ENCODE measurements around the gene C1orf141. TPM values are rescaled to one million over a fixed set of nuclear protein-coding genes. Genes with fewer than 3 reads are reported as not detected.

Gene C1orf141
- polyA plus RNA-seq: not detected

GRCh38 chr1:67134695-67135094 lies at the start of gene C1orf141:
Gene C1orf141 (minus strand): TSS chr1:67134970. CDS start chr1:67127240, 7,730 bp downstream.
- Mint-ChIP-seq H3K36me3 (no peaks in the 10 kb centered on the region), H3K4me1 (peaks cover 8 to 9% of the 10 kb centered on the region in 2 donors), H3K4me3 (peak within 1 kb of the TSS; percentile 60 to 87 (median 62)), H3K9me3 (no peaks in the 10 kb centered on the region), H3K27ac (peak within 1 kb of the TSS in 1 of 6 donors; percentile 52), H3K27me3 (ENCODE audit: low read depth in 3 of 3) (peaks cover 2 to 9% (median 4%) of the 10 kb centered on the region in 3 donors)
- DNase-seq: peak in 1 of 3 donors; percentile 9

- H3K4me3 Mint-ChIP-seq: no peak overlapping the region
Measured at GRCh38 chr1:67175530-67176087, 40.8 kb upstream of the C1orf141 start.

GRCh38 chr1:67174716-67175284 lies 40.0 kb upstream of the C1orf141 start:
- H3K27ac Mint-ChIP-seq: no peak overlapping the region
- no peaks in the 10 kb centered on the region for H3K9me3 Mint-ChIP-seq
- H3K4me3 Mint-ChIP-seq: no peak overlapping the region
- peaks cover 1 to 10% (median 2%) of the 10 kb centered on the region in 3 donors for H3K27me3 Mint-ChIP-seq (ENCODE audit: low read depth in 3 of 3)
- H3K36me3 Mint-ChIP-seq: peaks cover 0 to 3% (median 0%) of the 10 kb centered on the region in 3 donors
- peaks cover 29 to 52% of the 10 kb centered on the region in 2 donors for H3K4me1 Mint-ChIP-seq
- DNase-seq: no peak

More at GRCh38 chr1:67175530-67176087, 40.8 kb upstream of the C1orf141 start:
- no peaks in the 10 kb centered on the region for H3K9me3 Mint-ChIP-seq
- H3K36me3 Mint-ChIP-seq: peaks cover 0 to 3% (median 0%) of the 10 kb centered on the region in 3 donors
- no peak for DNase-seq
- H3K4me1 Mint-ChIP-seq: peaks cover 26 to 49% of the 10 kb centered on the region in 2 donors
- H3K27me3 Mint-ChIP-seq (ENCODE audit: low read depth in 3 of 3): peaks cover 1 to 10% (median 2%) of the 10 kb centered on the region in 3 donors
- no peak overlapping the region for H3K27ac Mint-ChIP-seq

DNA sequence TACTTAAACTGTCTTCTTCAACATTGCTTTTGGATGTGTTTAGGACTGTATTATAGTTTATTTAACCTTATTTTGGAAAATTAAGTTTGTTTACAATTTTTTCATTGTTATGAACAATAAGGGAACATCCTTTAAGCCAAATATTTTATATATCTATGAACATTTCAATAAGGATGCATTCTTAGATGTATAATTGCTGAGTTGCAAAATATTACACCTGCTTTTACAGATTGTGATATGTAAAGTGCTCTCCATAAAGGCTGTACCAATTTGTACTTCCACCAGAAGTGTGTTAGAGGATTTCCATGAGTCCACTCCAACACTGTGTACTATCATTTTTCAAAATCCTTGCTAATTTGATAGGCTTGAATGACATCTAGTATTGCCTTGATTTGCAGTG lies 39.2 kb upstream of the C1orf141 start:
- H3K27ac Mint-ChIP-seq: no peak overlapping the region
- H3K9me3 Mint-ChIP-seq: no peaks in the 10 kb centered on the region
- peaks cover 1 to 10% (median 1%) of the 10 kb centered on the region in 3 donors for H3K27me3 Mint-ChIP-seq (ENCODE audit: low read depth in 3 of 3)
- DNase-seq: no peak
- H3K4me3 Mint-ChIP-seq: no peak overlapping the region
- H3K36me3 Mint-ChIP-seq: no peaks in the 10 kb centered on the region
- H3K4me1 Mint-ChIP-seq: peaks cover 28 to 50% of the 10 kb centered on the region in 2 donors

- H3K27ac Mint-ChIP-seq: peak overlapping the region; percentile 34 to 85 (median 79)
- peak; percentile 44 to 54 (median 49) for DNase-seq
- peaks cover 0 to 3% (median 1%) of the 10 kb centered on the region in 3 donors for H3K27me3 Mint-ChIP-seq (ENCODE audit: low read depth in 3 of 3)
- H3K4me3 Mint-ChIP-seq: peak overlapping the region; percentile 63 to 85 (median 79)
- no peaks in the 10 kb centered on the region for H3K9me3 Mint-ChIP-seq
- H3K36me3 Mint-ChIP-seq: no peaks in the 10 kb centered on the region
- peaks cover 28 to 50% of the 10 kb centered on the region in 2 donors for H3K4me1 Mint-ChIP-seq
Measured at GRCh38 chr1:67171978-67172377, 37.2 kb upstream of the C1orf141 start.

DNA sequence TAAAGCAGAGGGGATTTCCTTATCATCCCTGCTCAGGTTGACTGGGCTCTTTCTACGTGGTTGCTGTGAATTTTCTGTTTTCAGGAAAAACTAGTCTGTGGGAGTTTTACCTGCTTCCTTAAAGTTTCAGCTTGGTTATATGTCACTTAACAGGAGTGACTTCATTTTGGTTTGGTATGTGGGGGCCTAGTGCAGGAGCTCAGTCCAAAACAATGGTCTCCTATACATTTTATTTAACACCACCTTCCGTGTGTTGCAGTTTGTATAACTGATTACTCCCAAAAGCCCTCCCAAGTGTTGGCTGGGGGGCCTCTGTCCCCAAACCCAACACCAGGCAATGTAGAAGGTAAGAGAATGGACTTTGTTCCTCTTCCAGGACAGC lies 36.8 kb upstream of the C1orf141 start:
- DNase-seq: no peak
- H3K4me3 Mint-ChIP-seq: peak overlapping the region; percentile 63 to 85 (median 79)
- H3K9me3 Mint-ChIP-seq: no peaks in the 10 kb centered on the region
- no peaks in the 10 kb centered on the region for H3K36me3 Mint-ChIP-seq
- H3K27ac Mint-ChIP-seq: peak overlapping the region; percentile 34 to 85 (median 79)
- peaks cover 0 to 3% (median 1%) of the 10 kb centered on the region in 3 donors for H3K27me3 Mint-ChIP-seq (ENCODE audit: low read depth in 3 of 3)
- peaks cover 28 to 50% of the 10 kb centered on the region in 2 donors for H3K4me1 Mint-ChIP-seq

- DNase-seq: peak; percentile 40 to 60 (median 59)
- Mint-ChIP-seq H3K9me3 (no peaks in the 10 kb centered on the region), H3K4me3 (peak overlapping the region; percentile 63 to 85 (median 79)), H3K36me3 (no peaks in the 10 kb centered on the region), H3K27me3 (ENCODE audit: low read depth in 3 of 3) (peaks cover 0 to 3% (median 1%) of the 10 kb centered on the region in 3 donors), H3K4me1 (peaks cover 32 to 54% of the 10 kb centered on the region in 2 donors), H3K27ac (peak overlapping the region; percentile 34 to 85 (median 79))
Measured at GRCh38 chr1:67170751-67171573, 36.2 kb upstream of the C1orf141 start.

DNA sequence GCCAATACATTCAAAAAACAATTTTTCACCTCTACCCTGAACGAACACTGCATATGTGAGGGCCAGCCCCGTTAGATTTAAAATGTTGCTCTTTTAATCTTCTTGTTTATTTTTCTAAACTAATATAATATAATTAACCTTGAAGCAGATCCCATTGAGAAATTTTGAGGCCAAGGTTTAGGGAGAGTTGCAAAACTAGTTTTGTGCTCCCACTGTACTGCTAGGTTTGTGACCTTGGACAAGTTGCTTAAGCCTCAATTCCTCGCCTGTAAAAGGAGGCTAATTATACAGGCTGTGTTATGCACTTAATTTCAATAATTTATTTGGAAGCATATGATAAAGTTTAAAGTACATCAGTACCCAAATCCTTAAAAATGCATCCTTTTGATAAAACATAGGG lies 35.2 kb upstream of the C1orf141 start:
- no peaks in the 10 kb centered on the region for H3K36me3 Mint-ChIP-seq
- H3K4me1 Mint-ChIP-seq: peaks cover 35 to 54% of the 10 kb centered on the region in 2 donors
- H3K9me3 Mint-ChIP-seq: no peaks in the 10 kb centered on the region
- DNase-seq: no peak
- H3K4me3 Mint-ChIP-seq: no peak overlapping the region
- H3K27me3 Mint-ChIP-seq (ENCODE audit: low read depth in 3 of 3): peaks cover 0 to 7% (median 5%) of the 10 kb centered on the region in 3 donors
- no peak overlapping the region for H3K27ac Mint-ChIP-seq

DNA sequence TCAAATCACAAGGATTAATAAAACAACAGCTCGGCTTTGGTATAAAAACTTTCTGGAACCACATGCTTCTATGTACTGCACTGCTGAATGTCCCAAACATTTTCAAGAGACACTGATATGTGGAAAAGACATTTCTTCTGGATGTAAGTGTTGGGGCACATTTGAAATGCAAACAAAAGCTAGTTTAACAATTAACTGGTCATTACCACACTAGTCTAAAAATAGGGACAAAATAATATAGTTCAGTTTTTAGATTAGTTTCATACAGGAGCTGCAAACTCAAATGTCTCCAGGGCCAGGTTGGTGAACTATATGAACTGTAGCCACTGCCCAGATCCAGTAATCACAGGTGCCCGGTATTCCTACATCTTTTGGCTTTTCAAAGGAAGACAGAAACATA lies 34.7 kb upstream of the C1orf141 start:
- Mint-ChIP-seq H3K36me3 (no peaks in the 10 kb centered on the region), H3K4me3 (no peak overlapping the region), H3K27ac (no peak overlapping the region), H3K4me1 (peaks cover 35 to 54% of the 10 kb centered on the region in 2 donors), H3K9me3 (no peaks in the 10 kb centered on the region), H3K27me3 (ENCODE audit: low read depth in 3 of 3) (peaks cover 0 to 7% (median 5%) of the 10 kb centered on the region in 3 donors)
- no peak for DNase-seq

- Mint-ChIP-seq H3K36me3 (no peaks in the 10 kb centered on the region), H3K9me3 (no peaks in the 10 kb centered on the region), H3K4me1 (peaks cover 17 to 36% of the 10 kb centered on the region in 2 donors), H3K27ac (peak within 1 kb of the TSS in 4 of 6 donors; percentile 63 to 84 (median 72)), H3K27me3 (ENCODE audit: low read depth in 3 of 3) (peaks cover 0 to 9% (median 3%) of the 10 kb centered on the region in 3 donors), H3K4me3 (peak within 1 kb of the TSS in 4 of 5 donors; percentile 2 to 42 (median 26))
- DNase-seq: peak; percentile 17 to 34 (median 23)
Measured at GRCh38 chr1:67166196-67166595, 31.4 kb upstream of the C1orf141 start, which contains the start of gene IL23R. Gene IL23R (plus strand): TSS chr1:67166454. CDS start chr1:67168121, 1,667 bp downstream.

- no peak for DNase-seq
- no peak overlapping the region for H3K4me3 Mint-ChIP-seq
- H3K9me3 Mint-ChIP-seq: no peaks in the 10 kb centered on the region
- peaks cover 0 to 6% (median 3%) of the 10 kb centered on the region in 3 donors for H3K27me3 Mint-ChIP-seq (ENCODE audit: low read depth in 3 of 3)
- peaks cover 10 to 30% of the 10 kb centered on the region in 2 donors for H3K4me1 Mint-ChIP-seq
- no peaks in the 10 kb centered on the region for H3K36me3 Mint-ChIP-seq
- H3K27ac Mint-ChIP-seq: peak overlapping the region in 2 of 6 donors; percentile 2 to 74
Measured at GRCh38 chr1:67165468-67166041, 30.8 kb upstream of the C1orf141 start.

DNA sequence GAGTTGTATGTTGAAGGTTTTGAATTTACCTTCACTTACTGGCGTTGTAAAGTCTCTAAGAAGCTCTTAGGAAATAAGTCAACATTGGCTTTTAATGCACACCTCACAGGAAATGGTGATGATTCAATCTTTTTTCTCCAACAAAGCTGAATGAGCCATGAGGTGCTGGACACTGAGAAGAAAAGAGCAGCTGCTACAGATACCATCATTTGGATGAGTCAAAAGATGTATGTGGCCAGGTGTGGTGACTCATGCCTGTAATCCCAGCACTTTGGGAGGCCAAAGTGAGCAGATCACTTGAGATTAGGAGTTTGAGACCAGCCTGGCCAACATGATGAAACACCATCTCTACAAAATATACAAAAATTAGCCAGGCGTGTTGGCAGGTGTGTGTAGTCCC lies 28.2 kb upstream of the C1orf141 start:
- no peak for DNase-seq
- Mint-ChIP-seq H3K36me3 (no peaks in the 10 kb centered on the region), H3K27me3 (ENCODE audit: low read depth in 3 of 3) (peaks cover 0 to 6% (median 3%) of the 10 kb centered on the region in 3 donors), H3K4me3 (no peak overlapping the region), H3K4me1 (peaks cover 7 to 19% of the 10 kb centered on the region in 2 donors), H3K27ac (no peak overlapping the region), H3K9me3 (no peaks in the 10 kb centered on the region)

GRCh38 chr1:67159233-67159632 lies 24.5 kb upstream of the C1orf141 start:
- H3K4me3 Mint-ChIP-seq: no peak overlapping the region
- no peak for DNase-seq
- H3K36me3 Mint-ChIP-seq: peaks cover 0 to 4% (median 0%) of the 10 kb centered on the region in 3 donors
- no peaks in the 10 kb centered on the region for H3K9me3 Mint-ChIP-seq
- H3K4me1 Mint-ChIP-seq: peaks cover 0 to 8% of the 10 kb centered on the region in 2 donors
- peak overlapping the region in 1 of 6 donors; percentile 8 for H3K27ac Mint-ChIP-seq
- H3K27me3 Mint-ChIP-seq (ENCODE audit: low read depth in 3 of 3): peaks cover 0 to 12% (median 3%) of the 10 kb centered on the region in 3 donors
